Stomach (tissue), 4 donors: ENCODE data around the gene CEMIP.

Source experiments
- POLR2A ChIP-seq, 4 donors: fragments of 450-650 bp; IDR thresholded peaks; one replicate each; pipeline ENCODE4 v1.6.1; 2016; ENCODE audit warnings: antibody characterized with exemption in 4 of 4, control low read depth in 2 of 4, mild to moderate bottlenecking in 1 of 4, moderate library complexity in 1 of 4
- POLR2AphosphoS5 ChIP-seq, 3 donors: sonication (generic); formaldehyde crosslinking; IDR thresholded peaks; one replicate each; pipeline ENCODE4 v1.6.1; 2016; ENCODE audit warnings: antibody characterized with exemption in 3 of 3
- TF ChIP-seq, protein P1 (sequence below), 7 experiments: fragments of 450-650 bp in 4 of 7; fragments of 200-600 bp in 3 of 7; sonication (generic) in 3 of 7; IDR thresholded peaks; one replicate each; pipeline ENCODE4 v1.5.1; 2016 to 2019; ENCODE audit warnings: antibody characterized with exemption in 7 of 7, control low read depth in 2 of 7, mild to moderate bottlenecking in 1 of 7

DNA sequence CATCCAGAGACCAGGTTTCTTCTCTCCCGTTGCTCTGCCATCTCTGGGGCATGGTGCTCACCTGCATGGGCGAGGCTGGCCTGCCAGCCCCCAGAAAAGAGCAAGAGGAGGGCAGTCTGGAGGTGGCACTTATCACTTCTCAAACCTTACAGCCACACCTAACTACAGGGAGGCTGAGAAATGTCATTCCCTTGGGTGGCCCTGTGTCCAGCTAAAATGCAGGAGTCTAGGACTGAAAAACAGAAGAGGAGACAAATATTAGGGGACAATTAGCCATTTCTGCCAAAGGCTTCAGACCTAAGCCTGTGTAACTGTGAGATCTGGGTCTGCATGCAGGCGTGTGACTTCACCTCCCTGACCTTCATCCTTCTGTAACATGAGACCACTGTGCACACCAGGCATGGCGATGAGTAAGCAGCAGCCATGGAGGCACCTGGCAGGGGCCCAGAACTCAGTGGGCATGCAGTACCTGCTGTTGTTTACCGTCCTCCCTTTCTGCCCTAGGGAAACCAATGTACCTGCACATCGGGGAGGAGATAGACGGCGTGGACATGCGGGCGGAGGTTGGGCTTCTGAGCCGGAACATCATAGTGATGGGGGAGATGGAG lies 127.1 kb downstream of the CEMIP start:
- TF ChIP-seq, protein P1, sequence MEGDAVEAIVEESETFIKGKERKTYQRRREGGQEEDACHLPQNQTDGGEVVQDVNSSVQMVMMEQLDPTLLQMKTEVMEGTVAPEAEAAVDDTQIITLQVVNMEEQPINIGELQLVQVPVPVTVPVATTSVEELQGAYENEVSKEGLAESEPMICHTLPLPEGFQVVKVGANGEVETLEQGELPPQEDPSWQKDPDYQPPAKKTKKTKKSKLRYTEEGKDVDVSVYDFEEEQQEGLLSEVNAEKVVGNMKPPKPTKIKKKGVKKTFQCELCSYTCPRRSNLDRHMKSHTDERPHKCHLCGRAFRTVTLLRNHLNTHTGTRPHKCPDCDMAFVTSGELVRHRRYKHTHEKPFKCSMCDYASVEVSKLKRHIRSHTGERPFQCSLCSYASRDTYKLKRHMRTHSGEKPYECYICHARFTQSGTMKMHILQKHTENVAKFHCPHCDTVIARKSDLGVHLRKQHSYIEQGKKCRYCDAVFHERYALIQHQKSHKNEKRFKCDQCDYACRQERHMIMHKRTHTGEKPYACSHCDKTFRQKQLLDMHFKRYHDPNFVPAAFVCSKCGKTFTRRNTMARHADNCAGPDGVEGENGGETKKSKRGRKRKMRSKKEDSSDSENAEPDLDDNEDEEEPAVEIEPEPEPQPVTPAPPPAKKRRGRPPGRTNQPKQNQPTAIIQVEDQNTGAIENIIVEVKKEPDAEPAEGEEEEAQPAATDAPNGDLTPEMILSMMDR (IDR thresholded peaks at IDR 0.05), result no peak
- TF ChIP-seq POLR2AphosphoS5 (IDR thresholded peaks at IDR 0.05), result no peak
- TF ChIP-seq POLR2A (IDR thresholded peaks at IDR 0.05), result no peak
